ENCODE data around the gene BANP.

BANP gene

DNA sequence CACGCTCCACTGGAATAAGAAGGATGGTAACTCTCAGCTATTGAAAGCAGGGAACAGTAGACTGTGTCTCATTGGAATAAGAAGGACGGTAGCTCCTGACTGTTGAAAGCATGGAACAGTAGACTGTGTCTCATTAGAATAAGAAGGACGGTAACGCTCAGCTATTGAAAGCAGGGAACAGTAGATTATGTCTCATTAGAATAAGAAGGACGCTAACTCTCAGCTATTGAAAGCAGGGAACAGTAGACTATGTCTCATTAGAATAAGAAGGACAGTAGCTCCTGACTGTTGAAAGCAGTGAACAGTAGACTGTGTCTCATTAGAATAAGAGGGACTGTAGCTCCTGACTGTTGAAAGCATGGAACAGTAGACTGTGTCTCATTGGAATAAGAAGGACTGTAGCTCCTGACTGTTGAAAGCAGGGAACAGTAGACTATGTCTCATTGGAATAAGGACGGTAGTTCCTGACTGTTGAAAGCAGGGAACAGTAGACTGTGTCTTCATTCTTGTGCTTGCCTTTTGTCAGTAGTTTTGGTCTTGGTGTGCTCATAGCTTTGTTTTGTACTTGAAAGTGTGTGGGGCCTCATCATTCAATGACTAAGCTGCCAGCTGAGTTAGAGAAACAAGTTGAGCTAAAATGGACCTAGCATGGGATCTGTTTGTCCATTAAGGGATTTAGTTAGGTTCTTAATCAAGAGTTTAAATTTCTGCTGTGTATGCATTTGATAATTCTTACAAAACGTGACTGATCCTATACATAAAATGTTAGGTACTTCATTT lies 58.5 kb downstream of the BANP start:
- TF ChIP-seq, protein P1, sequence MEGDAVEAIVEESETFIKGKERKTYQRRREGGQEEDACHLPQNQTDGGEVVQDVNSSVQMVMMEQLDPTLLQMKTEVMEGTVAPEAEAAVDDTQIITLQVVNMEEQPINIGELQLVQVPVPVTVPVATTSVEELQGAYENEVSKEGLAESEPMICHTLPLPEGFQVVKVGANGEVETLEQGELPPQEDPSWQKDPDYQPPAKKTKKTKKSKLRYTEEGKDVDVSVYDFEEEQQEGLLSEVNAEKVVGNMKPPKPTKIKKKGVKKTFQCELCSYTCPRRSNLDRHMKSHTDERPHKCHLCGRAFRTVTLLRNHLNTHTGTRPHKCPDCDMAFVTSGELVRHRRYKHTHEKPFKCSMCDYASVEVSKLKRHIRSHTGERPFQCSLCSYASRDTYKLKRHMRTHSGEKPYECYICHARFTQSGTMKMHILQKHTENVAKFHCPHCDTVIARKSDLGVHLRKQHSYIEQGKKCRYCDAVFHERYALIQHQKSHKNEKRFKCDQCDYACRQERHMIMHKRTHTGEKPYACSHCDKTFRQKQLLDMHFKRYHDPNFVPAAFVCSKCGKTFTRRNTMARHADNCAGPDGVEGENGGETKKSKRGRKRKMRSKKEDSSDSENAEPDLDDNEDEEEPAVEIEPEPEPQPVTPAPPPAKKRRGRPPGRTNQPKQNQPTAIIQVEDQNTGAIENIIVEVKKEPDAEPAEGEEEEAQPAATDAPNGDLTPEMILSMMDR (IDR thresholded peaks at IDR 0.05; ENCODE audit: control insufficient read depth, insufficient read depth, low read depth, low read length, missing control alignments) = no peak

DNA sequence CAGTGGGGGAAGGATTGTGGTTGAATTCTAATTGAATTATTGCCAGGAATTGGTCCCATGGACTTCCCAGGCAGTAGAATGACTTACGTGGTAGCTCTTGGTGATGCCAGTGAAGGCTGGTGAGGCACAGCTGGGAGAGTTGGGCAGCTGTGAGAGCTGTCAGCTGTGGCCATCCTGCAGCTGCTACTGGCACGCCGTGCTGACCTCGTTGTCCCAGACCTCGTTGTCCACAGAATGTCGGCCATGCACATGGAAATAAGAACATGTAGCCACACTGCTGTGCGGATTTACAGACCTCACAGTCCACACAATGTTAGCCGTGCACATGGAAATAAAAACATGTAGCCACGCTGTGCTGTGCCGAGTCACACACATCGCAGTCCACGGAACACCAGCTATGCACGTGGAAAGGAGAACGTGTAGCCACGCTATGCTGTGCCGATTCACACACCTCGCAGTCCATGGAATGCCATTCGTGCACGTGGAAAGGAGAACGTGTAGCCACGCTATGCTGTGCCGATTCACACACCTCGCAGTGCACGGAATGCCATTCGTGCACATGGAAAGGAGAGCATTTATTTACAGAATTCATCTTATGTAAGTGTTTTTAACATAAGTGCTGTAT lies 59.2 kb downstream of the BANP start:
- TF ChIP-seq, protein P1 (IDR thresholded peaks at IDR 0.05; ENCODE audit: control insufficient read depth, insufficient read depth, low read depth, low read length, missing control alignments) = no peak
- H3K4me3 ChIP-seq (ENCODE audit: control insufficient read depth, low read depth, low read length) = no peak overlapping the region
- no peak for DNase-seq (ENCODE audit: low read depth)

More for the DNA sequence above, 58.5 kb downstream of the BANP start:
- DNase-seq (ENCODE audit: low read depth) = no peak
- H3K4me3 ChIP-seq (ENCODE audit: control insufficient read depth, low read depth, low read length) = no peak overlapping the region

DNA sequence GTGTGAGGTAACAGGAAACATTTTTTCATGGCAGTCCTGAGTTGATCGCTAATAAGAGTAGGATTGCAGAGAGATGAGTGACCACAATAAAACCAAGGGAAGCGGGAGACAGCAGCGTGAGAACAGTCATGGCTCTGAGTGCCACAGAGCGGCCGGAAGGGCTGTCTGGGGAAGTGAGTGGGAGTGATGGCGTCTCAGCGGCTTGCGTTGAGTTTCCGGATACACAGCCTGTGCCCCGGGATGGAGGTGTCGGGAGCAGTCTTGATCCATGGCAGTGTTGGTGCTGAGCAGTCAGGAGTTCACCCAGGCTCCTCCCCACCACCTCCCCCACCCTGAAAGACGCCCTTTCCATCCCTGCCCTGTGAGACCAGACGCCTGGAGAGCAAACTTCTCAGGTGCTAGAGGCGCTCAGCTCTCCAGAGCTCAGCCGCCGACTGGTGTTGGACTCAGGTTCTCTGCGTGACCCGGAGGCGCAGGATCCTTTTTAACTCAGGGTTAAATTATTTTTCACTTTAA lies 59.8 kb downstream of the BANP start:
- no peak for DNase-seq (ENCODE audit: low read depth)
- H3K4me3 ChIP-seq (ENCODE audit: control insufficient read depth, low read depth, low read length) = no peak overlapping the region
- TF ChIP-seq, protein P1 (IDR thresholded peaks at IDR 0.05; ENCODE audit: control insufficient read depth, insufficient read depth, low read depth, low read length, missing control alignments) = no peak

DNA sequence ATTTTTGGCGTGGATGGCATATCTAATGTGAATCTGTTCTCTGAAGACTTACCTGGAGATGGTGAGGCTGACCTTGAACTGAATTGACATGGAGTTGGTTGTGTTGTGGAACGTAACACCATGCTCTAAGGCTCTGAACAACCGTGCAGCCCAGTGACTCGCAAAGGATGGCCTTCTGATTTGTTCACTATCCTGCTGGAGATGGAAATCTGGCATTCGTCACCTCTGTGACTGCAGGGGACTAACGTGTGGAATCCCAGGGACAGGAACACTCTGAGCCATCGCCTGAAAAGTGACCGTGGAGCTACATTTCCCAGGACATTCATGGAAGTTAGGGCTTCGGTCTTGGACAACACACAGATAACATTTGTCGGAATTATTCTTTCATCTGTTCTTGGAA lies 61.1 kb downstream of the BANP start:
- DNase-seq (ENCODE audit: low read depth) = no peak
- H3K4me3 ChIP-seq (ENCODE audit: control insufficient read depth, low read depth, low read length) = no peak overlapping the region
- TF ChIP-seq, protein P1 (IDR thresholded peaks at IDR 0.05; ENCODE audit: control insufficient read depth, insufficient read depth, low read depth, low read length, missing control alignments) = no peak

DNA sequence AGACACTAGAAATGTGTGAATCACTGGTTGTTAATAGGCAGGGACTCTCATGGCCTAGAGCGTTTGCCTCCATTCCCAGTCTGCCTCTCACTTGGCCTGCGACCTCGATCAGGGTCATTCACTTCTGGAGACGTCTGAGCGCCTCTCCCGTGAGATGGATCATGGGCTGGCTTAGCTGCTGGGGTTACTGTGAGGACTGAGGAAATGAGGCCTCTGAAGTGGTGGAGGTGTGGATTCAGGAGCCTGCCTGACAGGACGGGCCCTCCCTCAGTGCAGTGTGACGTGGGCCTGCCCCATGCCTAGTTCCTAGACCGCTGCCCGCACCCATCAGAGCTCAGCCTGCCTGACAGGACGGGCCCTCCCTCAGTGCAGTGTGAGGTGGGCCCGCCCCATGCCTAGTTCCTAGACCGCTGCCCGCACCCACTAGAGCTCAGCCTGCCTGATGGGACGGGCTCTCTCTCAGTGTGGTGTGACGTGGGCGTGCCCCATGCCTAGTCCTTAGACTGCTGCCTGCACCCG lies 61.9 kb downstream of the BANP start:
- TF ChIP-seq, protein P1 (IDR thresholded peaks at IDR 0.05; ENCODE audit: control insufficient read depth, insufficient read depth, low read depth, low read length, missing control alignments) = no peak

DNA sequence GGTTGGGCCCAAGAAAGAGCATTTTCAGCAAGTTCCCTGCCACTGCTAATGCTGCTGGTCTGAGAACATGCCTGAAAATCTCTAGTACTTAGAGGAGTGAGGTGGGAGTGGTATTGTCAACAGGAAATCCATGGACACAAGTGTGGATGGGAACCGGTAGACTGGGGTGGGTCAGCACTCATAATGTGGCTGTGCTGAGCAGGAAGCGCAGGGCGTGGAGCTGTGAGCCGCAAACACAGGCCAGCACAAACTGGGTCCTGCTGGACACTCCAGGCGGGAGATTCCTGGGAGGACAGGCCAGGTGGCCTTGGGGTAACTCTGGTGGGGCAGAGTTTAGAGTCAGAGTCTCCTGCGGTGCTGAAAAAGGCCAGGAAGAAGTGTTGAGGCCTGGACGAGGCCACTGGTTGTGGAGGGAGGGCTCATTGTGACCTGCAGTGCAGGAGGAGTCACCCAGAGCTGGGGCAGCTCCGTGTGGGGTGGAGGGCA lies 62.6 kb downstream of the BANP start:
- no peak for DNase-seq (ENCODE audit: low read depth)
- TF ChIP-seq, protein P1 (IDR thresholded peaks at IDR 0.05; ENCODE audit: control insufficient read depth, insufficient read depth, low read depth, low read length, missing control alignments) = no peak
- no peak overlapping the region for H3K4me3 ChIP-seq (ENCODE audit: control insufficient read depth, low read depth, low read length)

More for the DNA sequence above, 61.9 kb downstream of the BANP start:
- H3K4me3 ChIP-seq (ENCODE audit: control insufficient read depth, low read depth, low read length) = no peak overlapping the region
- DNase-seq (ENCODE audit: low read depth) = no peak
